Adipocyte (in vitro differentiated cells): ENCODE results near the gene ZNF157.
A peak's percentile ranks its signal among the peaks of the same experiment; 100 is the strongest.
"Not testable (repeated sequence)": the region's sequence is repeated elsewhere in the genome, so short reads cannot be mapped to it uniquely, and the experiment has no call there.

Experiments
- DNase-seq: peaks from one replicate; pipeline ENCODE4 v3.0.0-alpha.2; 2015; ENCODE audit warnings: low read depth
- H3K27me3 ChIP-seq: replicated peaks from 2 replicates; pipeline ENCODE4 v1.7.0; 2013; ENCODE audit warnings: mild to moderate bottlenecking, low read length, moderate library complexity; ENCODE audit not compliant: control insufficient read depth, insufficient read depth
- H3K36me3 ChIP-seq: 2 replicates; pipeline ENCODE4 v1.7.0; 2013; ENCODE audit warnings: low read length, mild to moderate bottlenecking, moderate library complexity; ENCODE audit not compliant: control insufficient read depth, insufficient read depth, severe bottlenecking
- H3K4me1 ChIP-seq: 2 replicates; pipeline ENCODE4 v1.7.0; 2013; ENCODE audit warnings: mild to moderate bottlenecking, low read length, moderate library complexity; ENCODE audit not compliant: control insufficient read depth, insufficient read depth
- H3K4me3 ChIP-seq: 2 replicates; pipeline ENCODE4 v1.7.0; 2013; ENCODE audit warnings: mild to moderate bottlenecking, low read length, moderate library complexity
- H3K9ac ChIP-seq: 2 replicates; pipeline ENCODE4 v1.7.0; 2013; ENCODE audit warnings: mild to moderate bottlenecking, low read length, moderate library complexity
- H3K9me3 ChIP-seq: 2 replicates; pipeline ENCODE4 v1.7.0; 2013; ENCODE audit warnings: mild to moderate bottlenecking, low read length, moderate library complexity; ENCODE audit not compliant: control insufficient read depth

The ZNF157 gene

DNA sequence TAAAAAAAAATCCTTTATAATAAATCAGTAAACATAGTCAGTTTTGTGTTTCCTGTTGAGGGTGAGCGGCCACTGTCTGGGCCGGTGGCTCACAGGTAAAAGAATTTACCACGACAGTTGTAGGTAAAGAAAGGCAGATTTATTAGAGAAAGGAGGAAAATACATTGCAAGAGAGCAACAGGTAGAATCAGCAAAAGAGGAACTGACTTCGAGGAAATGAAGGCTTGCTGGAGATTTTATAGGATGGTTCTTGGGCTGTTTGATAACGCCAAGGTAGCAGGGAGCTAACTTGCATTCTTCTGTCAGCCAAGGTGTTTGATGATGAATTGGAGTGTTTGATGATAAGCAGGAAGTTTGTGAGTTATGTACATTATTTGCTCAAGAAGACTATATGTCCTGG lies 2.8 kb downstream of the ZNF157 start:
- peaks cover 4% of the 10 kb centered on the region for H3K9me3 ChIP-seq
- DNase-seq: no peak
- no peak overlapping the region for H3K9ac ChIP-seq
- H3K4me1 ChIP-seq: no peaks in the 10 kb centered on the region
- no peaks in the 10 kb centered on the region for H3K36me3 ChIP-seq
- peaks cover 6% of the 10 kb centered on the region for H3K27me3 ChIP-seq
- H3K4me3 ChIP-seq: no peak overlapping the region

DNA sequence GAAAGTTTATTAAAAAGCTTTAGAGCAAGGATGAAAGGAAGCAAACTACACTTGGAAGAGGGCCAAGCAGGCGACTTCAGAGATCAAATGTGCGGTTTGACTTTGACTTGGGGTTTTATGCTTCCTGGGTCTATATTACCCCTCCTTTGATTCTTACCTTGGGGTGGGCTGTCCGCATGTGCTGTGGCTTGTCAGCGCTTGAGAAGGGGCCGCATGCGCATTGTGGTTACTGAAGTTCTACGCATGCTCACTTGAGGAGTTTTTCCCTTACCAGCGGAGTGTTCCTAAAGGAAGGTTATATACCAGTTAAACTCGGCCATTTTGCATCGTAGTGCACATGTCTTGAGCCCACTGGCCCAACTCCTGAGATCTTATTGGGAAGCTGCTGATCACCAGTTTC lies 9.9 kb downstream of the ZNF157 start:
- no peaks in the 10 kb centered on the region for H3K4me1 ChIP-seq
- no peak overlapping the region for H3K4me3 ChIP-seq
- H3K27me3 ChIP-seq: peaks cover 15% of the 10 kb centered on the region
- no peaks in the 10 kb centered on the region for H3K36me3 ChIP-seq
- DNase-seq: no peak
- peaks cover 4% of the 10 kb centered on the region for H3K9me3 ChIP-seq
- no peak overlapping the region for H3K9ac ChIP-seq

DNA sequence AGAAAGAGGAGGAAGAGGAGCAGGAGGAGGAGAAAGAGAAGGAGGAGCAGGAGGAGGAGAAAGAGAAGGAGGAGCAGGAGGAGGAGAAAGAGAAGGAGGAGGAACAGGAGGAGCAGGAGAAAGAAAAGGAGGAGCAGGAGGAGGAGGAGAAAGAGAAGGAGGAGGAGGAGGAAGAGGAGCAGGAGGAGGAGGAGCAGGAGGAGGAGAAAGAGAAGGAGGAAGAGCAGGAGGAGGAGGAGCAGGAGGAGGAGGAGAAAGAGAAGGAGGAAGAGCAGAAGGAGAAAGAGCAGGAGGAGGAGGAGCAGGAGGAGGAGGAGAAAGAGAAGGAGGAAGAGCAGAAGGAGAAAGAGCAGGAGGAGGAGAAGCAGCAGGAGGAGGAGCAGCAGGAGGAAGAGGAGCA lies 10.5 kb downstream of the ZNF157 start:
- DNase-seq, H3K4me1 ChIP-seq, H3K9me3 ChIP-seq: not testable (repeated sequence)

DNA sequence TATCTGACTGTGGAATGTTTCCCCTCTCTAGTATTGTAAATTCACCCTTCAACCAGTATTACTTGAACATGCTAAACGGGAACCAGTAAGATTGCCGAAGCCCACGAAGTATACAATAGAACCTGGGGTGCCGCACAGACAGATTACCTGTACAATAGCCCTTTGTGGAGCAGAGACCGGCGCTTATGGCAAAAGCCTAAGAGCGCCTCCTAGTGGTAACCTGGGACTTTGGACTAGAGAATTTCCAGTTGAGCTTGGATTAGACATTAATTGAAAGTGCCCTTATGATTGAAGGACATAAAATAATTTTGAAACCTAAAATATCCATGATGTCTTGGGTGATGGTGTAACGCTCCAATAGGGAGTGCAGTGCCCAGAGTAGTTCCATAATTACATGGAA lies 14.1 kb downstream of the ZNF157 start:
- H3K9ac ChIP-seq: no peak overlapping the region
- H3K36me3 ChIP-seq: no peaks in the 10 kb centered on the region
- H3K4me1 ChIP-seq: no peaks in the 10 kb centered on the region
- H3K9me3 ChIP-seq: no peaks in the 10 kb centered on the region
- H3K4me3 ChIP-seq: no peak overlapping the region
- peaks cover 16% of the 10 kb centered on the region for H3K27me3 ChIP-seq
- peak; percentile 78 for DNase-seq

More for the DNA sequence above, 10.5 kb downstream of the ZNF157 start:
- H3K27me3 ChIP-seq: peaks cover 18% of the 10 kb centered on the region
- not testable (repeated sequence) for H3K4me3 ChIP-seq, H3K9ac ChIP-seq, H3K36me3 ChIP-seq

DNA sequence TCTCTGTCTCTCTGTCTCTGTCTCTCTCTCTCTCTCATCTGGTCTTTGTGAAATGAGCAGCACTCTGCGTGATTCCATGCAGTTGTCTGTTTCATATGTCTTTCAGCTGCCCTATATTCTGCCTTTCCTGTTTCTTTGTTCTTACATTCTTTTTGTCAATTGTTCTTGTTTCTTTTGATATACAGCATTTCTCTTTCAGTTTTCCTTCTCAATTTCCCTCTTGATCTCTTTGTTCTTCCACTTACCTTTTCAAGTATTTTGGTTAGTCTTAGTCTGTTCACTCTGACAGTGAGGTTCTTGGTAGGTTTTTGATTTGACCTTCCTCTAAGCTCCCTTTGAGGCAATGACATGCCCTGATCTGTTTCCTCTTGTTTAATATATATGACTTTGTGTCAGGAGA lies 20.4 kb downstream of the ZNF157 start:
- H3K9me3 ChIP-seq: peaks cover 3% of the 10 kb centered on the region
- H3K36me3 ChIP-seq: no peaks in the 10 kb centered on the region
- DNase-seq: no peak
- no peak overlapping the region for H3K9ac ChIP-seq
- H3K27me3 ChIP-seq: peaks cover 13% of the 10 kb centered on the region
- H3K4me3 ChIP-seq: no peak overlapping the region
- no peaks in the 10 kb centered on the region for H3K4me1 ChIP-seq

DNA sequence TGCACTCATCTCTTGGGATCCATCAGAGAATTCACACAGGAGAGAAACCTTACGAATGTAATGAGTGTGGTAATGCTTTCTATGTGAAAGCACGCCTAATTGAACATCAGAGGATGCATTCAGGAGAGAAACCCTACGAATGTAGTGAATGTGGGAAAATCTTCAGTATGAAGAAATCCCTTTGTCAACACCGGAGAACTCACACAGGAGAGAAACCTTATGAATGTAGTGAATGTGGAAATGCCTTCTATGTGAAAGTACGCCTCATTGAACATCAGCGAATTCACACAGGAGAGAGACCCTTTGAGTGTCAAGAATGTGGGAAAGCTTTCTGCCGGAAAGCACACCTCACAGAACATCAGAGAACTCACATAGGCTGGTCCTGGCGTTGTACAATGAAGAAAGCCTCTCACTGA lies 42.8 kb downstream of the ZNF157 start:
- Histone ChIP-seq H3K9ac (no peak overlapping the region), H3K27me3 (no peaks in the 10 kb centered on the region), H3K4me1 (no peaks in the 10 kb centered on the region), H3K4me3 (peak overlapping the region; percentile 12), H3K36me3 (no peaks in the 10 kb centered on the region), H3K9me3 (peaks cover 93% of the 10 kb centered on the region)
- no peak for DNase-seq

DNA sequence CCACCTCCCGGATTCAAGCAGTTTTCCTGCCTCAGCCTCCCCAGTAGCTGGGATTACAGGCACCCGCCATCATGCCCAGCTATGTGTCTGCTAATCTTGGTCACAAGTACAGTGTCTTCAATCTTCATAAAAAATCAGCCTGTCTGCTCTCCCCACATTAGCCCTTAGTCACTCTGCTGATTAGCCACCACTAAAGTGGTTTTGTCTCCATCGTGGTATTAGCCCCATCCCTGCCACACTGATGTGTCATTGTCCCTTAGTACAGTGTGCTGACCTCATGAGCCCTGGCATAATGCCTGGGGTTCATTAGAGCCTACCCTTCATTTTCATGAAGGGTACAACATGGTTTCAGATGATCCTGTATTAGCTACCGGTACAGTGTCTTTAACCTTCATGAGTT lies 49.9 kb downstream of the ZNF157 start:
- no peak for DNase-seq
- no peaks in the 10 kb centered on the region for H3K27me3 ChIP-seq
- no peak overlapping the region for H3K4me3 ChIP-seq
- peaks cover 75% of the 10 kb centered on the region for H3K9me3 ChIP-seq
- no peaks in the 10 kb centered on the region for H3K36me3 ChIP-seq
- no peaks in the 10 kb centered on the region for H3K4me1 ChIP-seq
- H3K9ac ChIP-seq: no peak overlapping the region

DNA sequence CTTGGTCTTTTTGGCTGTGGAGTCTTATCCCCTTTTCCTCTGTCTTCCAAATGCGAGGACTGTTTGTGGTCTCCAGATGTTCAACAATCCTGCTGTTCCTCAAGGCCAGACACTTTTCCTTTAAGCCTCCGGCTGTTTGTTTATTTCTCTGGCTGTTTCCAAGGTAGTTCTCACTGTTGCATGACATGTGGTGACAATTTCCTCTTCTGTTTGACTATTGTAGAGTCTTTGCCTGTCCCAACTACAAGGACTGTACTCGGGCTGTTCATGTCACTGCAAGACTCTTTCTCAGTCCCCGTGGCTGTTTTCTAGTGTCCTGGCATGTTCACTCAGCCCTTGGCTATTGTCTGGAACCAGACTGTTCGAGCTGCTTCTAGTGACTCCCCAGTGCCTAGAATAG lies 50.6 kb downstream of the ZNF157 start:
- H3K9ac ChIP-seq: no peak overlapping the region
- no peaks in the 10 kb centered on the region for H3K4me1 ChIP-seq
- H3K27me3 ChIP-seq: no peaks in the 10 kb centered on the region
- no peak overlapping the region for H3K4me3 ChIP-seq
- peaks cover 70% of the 10 kb centered on the region for H3K9me3 ChIP-seq
- H3K36me3 ChIP-seq: no peaks in the 10 kb centered on the region
- DNase-seq: no peak

DNA sequence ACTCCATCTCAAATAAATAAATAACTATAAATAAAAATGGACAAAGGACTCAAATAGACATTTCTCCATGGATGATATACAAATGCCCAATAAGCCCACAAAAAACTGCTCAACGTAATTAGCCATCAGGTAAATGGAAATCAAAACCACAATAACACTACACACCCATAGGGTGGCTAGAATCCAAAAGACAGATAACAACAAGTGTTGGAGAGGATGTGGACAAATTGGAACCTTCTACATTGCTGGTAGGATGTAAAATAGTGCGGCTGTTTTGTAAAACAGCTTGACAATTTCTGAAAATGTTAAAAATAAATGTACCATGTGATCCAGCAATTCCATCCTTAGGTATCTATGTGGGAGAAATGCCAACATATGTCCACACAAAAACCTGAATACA lies 52.1 kb downstream of the ZNF157 start:
- Histone ChIP-seq H3K9me3 (peaks cover 63% of the 10 kb centered on the region), H3K9ac (no peak overlapping the region), H3K4me1 (no peaks in the 10 kb centered on the region), H3K36me3 (no peaks in the 10 kb centered on the region), H3K27me3 (no peaks in the 10 kb centered on the region), H3K4me3 (no peak overlapping the region)
- no peak for DNase-seq

DNA sequence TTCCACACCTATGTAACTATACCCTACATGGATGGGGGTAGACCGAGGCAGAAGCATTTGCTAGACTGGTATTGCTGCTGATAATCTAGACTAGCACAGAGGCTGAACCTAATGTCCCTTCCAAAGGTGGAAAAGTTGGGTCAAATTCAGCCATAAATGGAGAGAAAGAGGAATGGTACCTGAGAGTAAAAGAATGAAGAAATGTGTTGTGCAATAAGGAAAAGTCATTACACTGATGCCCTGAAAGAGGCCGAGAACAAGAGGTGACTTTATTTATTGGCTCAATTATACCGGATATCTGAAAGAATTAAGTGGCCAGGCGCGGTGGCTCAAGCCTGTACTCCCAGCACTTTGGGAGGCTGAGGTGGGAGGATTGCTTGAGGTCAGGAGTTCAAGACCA lies 60.5 kb downstream of the ZNF157 start:
- Histone ChIP-seq H3K9ac (no peak overlapping the region), H3K36me3 (no peaks in the 10 kb centered on the region), H3K4me3 (no peak overlapping the region), H3K9me3 (peaks cover 21% of the 10 kb centered on the region), H3K27me3 (no peaks in the 10 kb centered on the region), H3K4me1 (no peaks in the 10 kb centered on the region)
- no peak for DNase-seq

DNA sequence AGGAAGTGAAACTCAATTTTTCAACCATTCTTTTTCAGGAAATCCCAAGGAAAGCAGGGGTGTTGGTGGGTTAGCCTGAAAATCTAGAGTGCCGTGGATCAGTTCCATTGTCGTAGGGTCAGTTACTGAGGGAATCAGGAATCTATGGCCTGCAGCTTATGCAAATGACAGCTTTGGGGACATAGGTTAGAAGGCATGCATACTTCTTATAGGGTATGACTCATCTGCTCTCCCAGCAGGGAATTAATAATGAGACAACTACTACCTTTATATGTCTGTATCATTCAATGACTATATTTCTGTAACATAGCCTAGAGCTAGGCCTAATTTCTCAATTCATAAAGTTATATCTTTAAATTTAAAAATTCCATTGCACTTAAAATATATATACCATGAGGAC lies 76.1 kb downstream of the ZNF157 start:
- H3K36me3 ChIP-seq: peaks cover 41% of the 10 kb centered on the region
- no peak overlapping the region for H3K4me3 ChIP-seq
- no peaks in the 10 kb centered on the region for H3K4me1 ChIP-seq
- DNase-seq: no peak
- peaks cover 89% of the 10 kb centered on the region for H3K9me3 ChIP-seq
- H3K27me3 ChIP-seq: no peaks in the 10 kb centered on the region
- H3K9ac ChIP-seq: no peak overlapping the region

DNA sequence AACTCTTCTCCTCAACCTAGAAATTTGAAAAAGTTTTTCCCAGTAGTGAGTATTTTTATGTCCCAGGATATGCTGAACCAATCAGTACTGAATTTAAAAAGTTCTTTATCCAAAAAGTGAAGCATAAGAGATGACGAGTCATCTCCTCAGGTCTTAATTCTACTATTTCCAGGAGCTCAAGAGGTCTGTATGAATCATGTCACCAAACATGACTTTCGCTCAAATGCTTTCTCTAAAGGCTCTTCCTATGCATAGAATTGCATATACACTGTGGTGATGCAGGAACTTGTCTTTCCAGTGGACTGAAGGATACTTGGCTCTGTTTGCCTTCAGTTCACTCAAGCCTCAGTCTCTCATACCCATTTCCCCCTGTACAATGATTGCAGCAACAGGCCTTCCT lies 76.6 kb downstream of the ZNF157 start:
- Histone ChIP-seq H3K4me1 (no peaks in the 10 kb centered on the region), H3K36me3 (peaks cover 43% of the 10 kb centered on the region), H3K9me3 (peaks cover 90% of the 10 kb centered on the region), H3K4me3 (peak overlapping the region; percentile 42), H3K9ac (no peak overlapping the region), H3K27me3 (no peaks in the 10 kb centered on the region)
- no peak for DNase-seq
